ENCODE data around the gene LAMB2.

Gene LAMB2

GRCh38 chr3:49119439-49119838 is 13.4 kb downstream of the LAMB2 start:
- FAIRE-seq (no peak), DNase-seq (ENCODE audit: insufficient read length) (no peak)
- TF ChIP-seq POLR2AphosphoS5 (IDR thresholded peaks at IDR 0.05; ENCODE audit: low read depth, low read length) (no peak), POLR2A (IDR thresholded peaks at IDR 0.05; ENCODE audit: low read depth, low read length) (no peak), TAF1 (IDR thresholded peaks at IDR 0.05; ENCODE audit: borderline replicate concordance, low read depth, low read length) (no peak)

- DNase-seq (ENCODE audit: insufficient read length) (no peak), FAIRE-seq (no peak)
- no peak for TF ChIP-seq TAF1 (IDR thresholded peaks at IDR 0.05; ENCODE audit: borderline replicate concordance, low read depth, low read length)
- TF ChIP-seq POLR2AphosphoS5 (IDR thresholded peaks at IDR 0.05; ENCODE audit: low read depth, low read length) = no peak
- TF ChIP-seq POLR2A (IDR thresholded peaks at IDR 0.05; ENCODE audit: low read depth, low read length) = no peak
These were observed 13.8 kb downstream of the LAMB2 start for GRCh38 chr3:49119036-49119435.

- no peak for FAIRE-seq
- TF ChIP-seq POLR2A (IDR thresholded peaks at IDR 0.05; ENCODE audit: low read depth, low read length) = no peak
- no peak for TF ChIP-seq POLR2AphosphoS5 (IDR thresholded peaks at IDR 0.05; ENCODE audit: low read depth, low read length)
- TF ChIP-seq TAF1 (IDR thresholded peaks at IDR 0.05; ENCODE audit: borderline replicate concordance, low read depth, low read length) = no peak
- no peak for DNase-seq (ENCODE audit: insufficient read length)
These were observed 20.6 kb downstream of the LAMB2 start for GRCh38 chr3:49112262-49112661.

- TF ChIP-seq POLR2A (IDR thresholded peaks at IDR 0.05; ENCODE audit: low read depth, low read length) (no peak), POLR2AphosphoS5 (IDR thresholded peaks at IDR 0.05; ENCODE audit: low read depth, low read length) (no peak), TAF1 (IDR thresholded peaks at IDR 0.05; ENCODE audit: borderline replicate concordance, low read depth, low read length) (no peak)
- DNase-seq (ENCODE audit: insufficient read length) (no peak), FAIRE-seq (no peak)
These were observed 21.5 kb downstream of the LAMB2 start for GRCh38 chr3:49111347-49111746.

- no peak for DNase-seq (ENCODE audit: insufficient read length)
- FAIRE-seq = no peak
- no peak for TF ChIP-seq POLR2A (IDR thresholded peaks at IDR 0.05; ENCODE audit: low read depth, low read length)
- TF ChIP-seq TAF1 (IDR thresholded peaks at IDR 0.05; ENCODE audit: borderline replicate concordance, low read depth, low read length) = no peak
- TF ChIP-seq POLR2AphosphoS5 (IDR thresholded peaks at IDR 0.05; ENCODE audit: low read depth, low read length) = no peak
These were observed 22.1 kb downstream of the LAMB2 start for GRCh38 chr3:49110780-49111179.

GRCh38 chr3:49108346-49108745 is 24.5 kb downstream of the LAMB2 start:
- TF ChIP-seq TAF1 (IDR thresholded peaks at IDR 0.05; ENCODE audit: borderline replicate concordance, low read depth, low read length) = no peak
- no peak for TF ChIP-seq POLR2AphosphoS5 (IDR thresholded peaks at IDR 0.05; ENCODE audit: low read depth, low read length)
- TF ChIP-seq POLR2A (IDR thresholded peaks at IDR 0.05; ENCODE audit: low read depth, low read length) = no peak
- FAIRE-seq = no peak
- DNase-seq (ENCODE audit: insufficient read length) = no peak

GRCh38 chr3:49104427-49105291 is 28.2 kb downstream of the LAMB2 start, which contains the start of gene QARS1:
Gene QARS1, minus strand, starts transcription at chr3:49104757. Its CDS starts 24 bp downstream, at chr3:49104733.
- peak; percentile 97 for FAIRE-seq

GRCh38 chr3:49104052-49104426 is 28.8 kb downstream of the LAMB2 start:
- no peak for DNase-seq (ENCODE audit: insufficient read length)
- TF ChIP-seq POLR2AphosphoS5 (IDR thresholded peaks at IDR 0.05; ENCODE audit: low read depth, low read length) = no peak
- no peak for TF ChIP-seq POLR2A (IDR thresholded peaks at IDR 0.05; ENCODE audit: low read depth, low read length)
- TF ChIP-seq TAF1 (IDR thresholded peaks at IDR 0.05; ENCODE audit: borderline replicate concordance, low read depth, low read length) = no peak
- no peak for FAIRE-seq

More at GRCh38 chr3:49104427-49105291, 28.2 kb downstream of the LAMB2 start, which contains the start of gene QARS1:
- peak; percentile 87 for TF ChIP-seq POLR2A (IDR thresholded peaks at IDR 0.05; ENCODE audit: low read depth, low read length)
- peak; percentile 97 for TF ChIP-seq TAF1 (IDR thresholded peaks at IDR 0.05; ENCODE audit: borderline replicate concordance, low read depth, low read length)
- TF ChIP-seq POLR2AphosphoS5 (IDR thresholded peaks at IDR 0.05; ENCODE audit: low read depth, low read length) = peak; percentile 89
- DNase-seq (ENCODE audit: insufficient read length) = peak; percentile 97

GRCh38 chr3:49100046-49100615 is 32.7 kb downstream of the LAMB2 start:
- DNase-seq (ENCODE audit: insufficient read length) = no peak
- no peak for FAIRE-seq
- TF ChIP-seq POLR2A (IDR thresholded peaks at IDR 0.05; ENCODE audit: low read depth, low read length) = no peak
- TF ChIP-seq POLR2AphosphoS5 (IDR thresholded peaks at IDR 0.05; ENCODE audit: low read depth, low read length) = no peak
- no peak for TF ChIP-seq TAF1 (IDR thresholded peaks at IDR 0.05; ENCODE audit: borderline replicate concordance, low read depth, low read length)

GRCh38 chr3:49098910-49099630 is 33.8 kb downstream of the LAMB2 start:
- no peak for FAIRE-seq
- no peak for DNase-seq (ENCODE audit: insufficient read length)
- no peak for TF ChIP-seq POLR2A (IDR thresholded peaks at IDR 0.05; ENCODE audit: low read depth, low read length)
- TF ChIP-seq POLR2AphosphoS5 (IDR thresholded peaks at IDR 0.05; ENCODE audit: low read depth, low read length) = peak; percentile 21; the same call in 1 of the 2 replicates
- no peak for TF ChIP-seq TAF1 (IDR thresholded peaks at IDR 0.05; ENCODE audit: borderline replicate concordance, low read depth, low read length)

- DNase-seq (ENCODE audit: insufficient read length) (no peak), FAIRE-seq (no peak)
- TF ChIP-seq POLR2A (IDR thresholded peaks at IDR 0.05; ENCODE audit: low read depth, low read length) (no peak), TAF1 (IDR thresholded peaks at IDR 0.05; ENCODE audit: borderline replicate concordance, low read depth, low read length) (no peak), POLR2AphosphoS5 (IDR thresholded peaks at IDR 0.05; ENCODE audit: low read depth, low read length) (no peak)
These were observed 34.4 kb downstream of the LAMB2 start for GRCh38 chr3:49098429-49098828.
